DND-41 (cell line): ENCODE measurements around the gene CH25H.
"Not testable (repeated sequence)": the region's sequence is repeated elsewhere in the genome, so short reads cannot be mapped to it uniquely, and the experiment has no call there.

Experiments used
- EZH2 ChIP-seq: IDR thresholded peaks from 3 replicates; pipeline ENCODE4 v1.6.1; 2012; ENCODE audit warnings: borderline replicate concordance, low read depth, mild to moderate bottlenecking, moderate library complexity, low read length, inconsistent platforms; ENCODE audit not compliant: severe bottlenecking
- TF ChIP-seq, protein P1 (sequence below): IDR thresholded peaks from 2 replicates; pipeline ENCODE4 v1.5.1; 2012; ENCODE audit warnings: borderline replicate concordance, low read length, moderate library complexity, mild to moderate bottlenecking; ENCODE audit not compliant: poor library complexity, severe bottlenecking; ENCODE audit errors: extremely low read depth

GRCh38 chr10:89191301-89191700, 15.8 kb downstream of the CH25H start:
- not testable (repeated sequence) for TF ChIP-seq EZH2
- TF ChIP-seq, protein P1, sequence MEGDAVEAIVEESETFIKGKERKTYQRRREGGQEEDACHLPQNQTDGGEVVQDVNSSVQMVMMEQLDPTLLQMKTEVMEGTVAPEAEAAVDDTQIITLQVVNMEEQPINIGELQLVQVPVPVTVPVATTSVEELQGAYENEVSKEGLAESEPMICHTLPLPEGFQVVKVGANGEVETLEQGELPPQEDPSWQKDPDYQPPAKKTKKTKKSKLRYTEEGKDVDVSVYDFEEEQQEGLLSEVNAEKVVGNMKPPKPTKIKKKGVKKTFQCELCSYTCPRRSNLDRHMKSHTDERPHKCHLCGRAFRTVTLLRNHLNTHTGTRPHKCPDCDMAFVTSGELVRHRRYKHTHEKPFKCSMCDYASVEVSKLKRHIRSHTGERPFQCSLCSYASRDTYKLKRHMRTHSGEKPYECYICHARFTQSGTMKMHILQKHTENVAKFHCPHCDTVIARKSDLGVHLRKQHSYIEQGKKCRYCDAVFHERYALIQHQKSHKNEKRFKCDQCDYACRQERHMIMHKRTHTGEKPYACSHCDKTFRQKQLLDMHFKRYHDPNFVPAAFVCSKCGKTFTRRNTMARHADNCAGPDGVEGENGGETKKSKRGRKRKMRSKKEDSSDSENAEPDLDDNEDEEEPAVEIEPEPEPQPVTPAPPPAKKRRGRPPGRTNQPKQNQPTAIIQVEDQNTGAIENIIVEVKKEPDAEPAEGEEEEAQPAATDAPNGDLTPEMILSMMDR = not testable (repeated sequence)
